Measurements from ENCODE around the gene SERPINB10.

The SERPINB10 gene

DNA sequence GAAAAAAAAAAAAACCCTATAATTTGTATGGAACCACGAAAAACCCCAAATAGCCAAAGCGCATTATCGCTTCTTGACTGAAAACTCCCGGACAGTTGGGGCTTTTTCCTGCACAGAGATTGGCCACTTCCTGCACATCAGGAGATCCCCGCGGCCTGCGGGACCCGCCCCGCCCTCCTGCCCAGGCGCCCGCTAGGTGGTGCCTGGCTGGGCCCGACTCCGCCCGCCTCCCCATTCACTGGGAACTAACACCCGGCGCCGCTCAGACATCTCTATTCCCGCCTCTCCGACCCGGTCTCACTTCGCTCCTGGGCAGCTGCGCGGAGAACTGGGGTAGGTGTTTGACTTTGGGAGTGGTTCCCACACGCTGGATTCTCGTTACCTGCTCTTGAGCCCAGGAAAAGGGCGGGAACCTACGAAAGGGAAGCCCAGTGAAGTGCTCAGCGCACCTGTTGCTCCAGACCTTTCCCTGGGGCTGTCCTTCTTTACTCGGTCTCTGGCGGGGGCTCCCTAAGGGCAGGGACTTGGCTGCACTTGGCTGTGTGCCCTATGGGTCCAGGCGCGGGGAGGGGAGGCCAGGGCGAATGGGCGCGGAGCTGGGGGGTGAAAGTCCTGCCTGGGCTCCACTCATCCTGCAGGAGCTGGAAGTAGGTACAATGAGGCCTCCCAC lies 41.4 kb downstream of the SERPINB10 start, which contains the start of gene HMSD:
HMSD (plus strand) TSS at position 234 of the 670 bp plus-strand sequence. CDS start 4,155 bp downstream, outside the sequence.
- DNase-seq = peak; percentile 47

GRCh38 chr18:63951302-63951705 lies 43.5 kb downstream of the SERPINB10 start:
- DNase-seq = peak; percentile 71

GRCh38 chr18:63953811-63954210 lies 46.1 kb downstream of the SERPINB10 start:
- DNase-seq = peak; percentile 42

DNA sequence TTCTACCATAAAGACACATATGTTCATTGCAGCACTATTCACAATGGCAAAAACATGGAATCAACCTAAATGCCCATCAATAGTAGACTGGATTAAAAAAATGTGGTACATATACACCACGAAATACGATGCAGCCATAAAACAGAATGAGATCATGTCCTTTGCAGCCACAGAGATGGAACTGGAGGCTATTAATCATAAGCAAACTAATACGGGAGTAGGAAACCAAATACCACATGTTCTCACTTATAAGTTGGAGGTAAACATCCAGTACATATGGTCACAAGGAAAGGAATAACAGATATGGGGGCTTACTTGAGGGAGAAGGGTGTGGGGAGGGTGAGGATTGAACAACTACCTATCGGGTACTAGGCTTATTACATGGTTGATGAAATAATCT lies 49.0 kb downstream of the SERPINB10 start:
- DNase-seq = peak; percentile 76

- DNase-seq = no peak
Measured at GRCh38 chr18:63960891-63961290, 53.1 kb downstream of the SERPINB10 start.

DNA sequence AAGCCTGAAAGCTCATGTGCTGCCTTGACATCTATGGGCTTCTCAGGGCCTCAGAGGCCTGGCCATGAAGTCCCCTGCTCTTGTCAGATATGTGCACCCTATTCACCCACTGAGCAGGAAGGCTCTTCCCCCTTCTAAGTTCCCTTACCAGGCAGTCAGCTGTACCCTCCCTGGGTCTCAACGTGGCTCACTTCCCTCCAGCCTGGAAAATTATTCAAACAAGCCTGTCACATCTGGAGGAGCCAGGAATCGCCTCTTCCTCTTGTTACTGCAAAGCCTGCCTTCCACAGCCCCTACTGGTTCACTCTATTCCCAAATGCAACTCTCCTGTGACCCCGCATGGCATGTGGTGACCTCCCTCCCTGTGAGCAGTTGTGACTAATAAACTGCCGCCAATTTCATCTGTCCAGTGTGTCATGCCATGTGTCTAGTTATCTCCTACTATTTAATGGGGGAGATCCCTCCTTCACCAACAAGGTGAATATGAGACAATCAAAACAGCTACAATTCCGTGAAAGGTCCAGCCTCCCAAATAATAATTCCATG lies 53.8 kb downstream of the SERPINB10 start:
- no peak for DNase-seq

DNA sequence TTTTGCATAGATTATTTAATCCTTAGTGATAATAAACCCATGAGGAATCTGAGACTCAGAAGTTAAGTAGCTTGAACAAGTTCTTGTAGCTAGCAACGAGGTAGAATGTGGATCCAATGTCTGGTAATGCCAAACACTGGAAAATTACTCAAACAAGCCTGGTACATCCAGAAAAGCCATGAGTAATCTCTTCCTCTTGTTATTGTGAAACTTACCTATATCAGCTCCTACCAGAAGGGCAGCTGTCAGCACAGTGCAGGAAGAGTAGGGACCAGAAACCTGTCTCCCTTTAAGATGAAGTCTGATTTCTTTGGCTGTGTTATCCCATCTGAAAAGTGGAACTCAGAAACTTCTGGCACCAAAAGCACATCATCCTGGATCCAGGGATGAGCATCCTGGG lies 54.4 kb downstream of the SERPINB10 start:
- DNase-seq = no peak

- peak; percentile 56 for DNase-seq
Measured at GRCh38 chr18:63963615-63964256, 56.0 kb downstream of the SERPINB10 start.

DNA sequence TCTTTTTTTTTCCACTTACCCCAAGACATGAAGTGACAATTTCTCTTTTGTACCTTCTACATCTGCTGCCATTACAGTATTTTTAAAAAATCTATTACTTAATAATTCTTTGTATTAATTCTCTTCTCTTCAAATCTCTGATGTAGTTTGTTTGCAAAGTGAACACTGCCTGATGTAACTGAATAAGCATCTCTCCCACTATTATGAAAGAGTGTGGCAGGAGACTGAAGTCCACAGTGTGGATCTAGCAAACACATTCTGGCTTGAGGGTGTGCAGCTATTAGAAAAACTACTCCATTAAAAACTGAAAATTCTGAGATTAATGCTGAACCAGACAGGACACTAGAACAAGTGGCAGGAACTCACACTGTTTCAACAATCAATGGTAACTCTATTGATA lies 57.1 kb downstream of the SERPINB10 start:
- no peak for DNase-seq

DNA sequence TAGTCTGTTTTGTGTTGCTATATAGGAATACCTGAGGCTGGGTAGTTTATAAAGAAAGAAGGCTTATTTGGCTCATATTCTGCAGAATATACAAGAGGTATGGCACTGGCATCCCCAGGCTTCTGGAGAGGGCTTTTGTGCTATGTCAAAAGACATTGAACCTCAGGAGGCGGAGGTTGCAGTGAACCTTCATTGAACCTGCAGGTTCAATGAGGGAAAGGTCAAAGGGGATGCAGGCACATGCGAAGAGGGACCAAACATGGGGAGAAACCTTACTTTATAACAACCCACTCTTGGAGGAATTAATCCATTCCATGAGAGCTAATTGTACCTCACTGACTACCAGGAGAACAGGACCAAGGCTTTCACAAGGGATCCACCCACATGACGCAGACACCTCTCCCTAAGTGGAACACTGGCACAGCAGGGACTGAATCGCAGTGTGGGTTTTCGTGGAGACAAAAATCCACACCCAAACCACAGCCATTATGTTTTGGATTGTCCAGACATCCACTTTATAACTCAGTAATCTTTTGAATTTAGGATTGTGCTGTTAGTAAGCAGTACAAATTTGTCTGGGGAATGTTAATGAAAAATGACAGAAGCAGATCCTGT lies 58.1 kb downstream of the SERPINB10 start:
- DNase-seq = no peak

- DNase-seq = peak; percentile 96
Measured at GRCh38 chr18:63969942-63970808, 62.4 kb downstream of the SERPINB10 start, which contains the start of gene SERPINB8. Gene SERPINB8, plus strand, starts transcription at chr18:63970081. Its CDS starts 8,228 bp downstream, at chr18:63978309.

DNA sequence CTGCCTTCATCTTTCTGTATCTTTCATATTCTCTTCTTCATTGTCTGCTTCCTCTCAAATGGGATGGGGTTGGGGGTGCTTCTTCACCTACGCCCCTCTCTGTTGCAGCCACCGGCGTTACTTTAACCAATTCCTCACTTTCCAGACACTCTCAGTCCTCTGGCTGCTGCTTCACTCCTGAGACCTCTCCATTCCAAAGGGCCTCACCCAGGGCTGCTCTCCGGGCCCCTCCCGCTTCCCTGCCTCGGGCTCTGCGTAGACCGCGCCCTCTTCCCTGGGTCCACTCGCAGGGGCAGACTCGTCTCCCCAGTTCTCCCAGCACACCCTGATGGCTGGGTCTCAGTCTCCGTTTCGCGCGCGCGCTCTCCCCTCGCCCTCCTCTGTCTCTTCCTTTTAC lies 63.0 kb downstream of the SERPINB10 start:
- DNase-seq = peak; percentile 56

DNA sequence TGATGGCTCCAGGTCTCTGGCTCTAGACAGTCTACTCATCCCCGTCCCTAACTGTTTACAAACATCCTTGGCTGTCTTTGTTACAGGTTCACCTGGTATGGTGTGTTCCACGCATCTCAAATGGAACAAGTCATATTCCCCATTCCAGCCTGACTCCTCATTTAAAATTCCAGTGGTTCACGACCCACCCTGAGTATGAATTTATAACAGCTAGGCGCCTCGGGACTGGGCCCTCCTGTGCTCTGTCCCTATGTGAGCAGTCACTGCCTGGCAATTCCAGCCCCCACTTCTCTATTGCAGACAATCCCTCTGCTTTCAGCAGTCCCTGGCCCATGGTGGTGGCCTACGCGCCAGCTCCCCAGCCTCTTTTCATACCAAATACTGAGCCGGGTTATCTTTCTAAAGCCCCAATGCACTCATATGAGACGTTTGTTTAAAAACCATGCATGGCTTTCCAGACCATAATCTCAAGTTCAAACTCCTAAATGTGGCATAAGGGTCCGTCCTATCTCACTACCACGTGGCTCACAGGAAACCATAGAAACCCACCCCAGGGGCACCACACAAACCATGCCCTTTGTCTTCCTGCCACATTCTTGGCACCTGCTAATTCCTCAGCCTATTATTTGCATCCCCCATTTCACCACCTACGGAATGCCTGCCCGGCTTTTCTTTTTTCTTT lies 63.7 kb downstream of the SERPINB10 start:
- peak; percentile 11 for DNase-seq

- no peak for DNase-seq
Measured at GRCh38 chr18:63972002-63972376, 64.2 kb downstream of the SERPINB10 start.

GRCh38 chr18:63974991-63975390 lies 67.2 kb downstream of the SERPINB10 start:
- DNase-seq = peak; percentile 38

GRCh38 chr18:63975628-63976027 lies 67.9 kb downstream of the SERPINB10 start:
- DNase-seq = no peak

DNA sequence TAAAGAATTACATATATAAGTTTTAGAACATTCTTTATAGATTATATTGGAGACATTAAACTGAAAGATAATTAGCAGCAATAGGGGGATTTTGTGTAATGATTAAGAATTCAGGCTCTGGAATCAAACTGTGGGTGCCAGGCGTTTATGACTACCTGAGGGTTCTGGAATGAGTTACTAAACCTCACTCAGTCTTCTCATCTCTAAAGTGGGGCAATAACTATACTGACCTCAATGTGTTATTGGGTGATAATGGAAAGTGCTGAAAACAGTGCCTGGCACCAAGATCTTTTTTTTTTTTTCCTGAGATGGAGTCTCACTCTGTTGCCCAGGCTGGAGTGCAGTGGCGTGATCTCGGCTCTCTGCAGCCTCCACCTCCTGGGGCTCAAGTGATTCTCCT lies 69.3 kb downstream of the SERPINB10 start:
- DNase-seq = no peak

GRCh38 chr18:63979409-63979920 lies 71.7 kb downstream of the SERPINB10 start:
- DNase-seq = peak; percentile 70

DNA sequence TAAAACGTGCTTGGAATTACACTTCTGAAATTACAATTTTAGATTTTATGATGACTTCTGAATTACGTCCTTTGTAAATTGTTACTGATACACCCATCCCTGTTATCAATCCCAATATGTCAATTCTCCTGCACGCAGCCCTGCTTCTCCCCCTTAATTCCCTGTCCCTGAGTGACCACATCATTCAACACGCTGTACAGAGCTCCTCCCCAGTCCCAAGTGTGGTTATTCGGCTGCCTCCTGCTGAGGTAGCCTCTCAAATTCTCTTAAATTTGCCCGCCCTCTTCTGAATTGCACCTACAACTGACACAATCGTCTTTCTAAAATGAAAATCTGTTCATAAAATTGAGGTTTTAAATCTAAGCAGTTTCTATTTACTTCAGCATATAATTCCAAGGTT lies 72.3 kb downstream of the SERPINB10 start:
- DNase-seq = no peak

GRCh38 chr18:63980896-63981460 lies 73.2 kb downstream of the SERPINB10 start:
- no peak for DNase-seq

DNA sequence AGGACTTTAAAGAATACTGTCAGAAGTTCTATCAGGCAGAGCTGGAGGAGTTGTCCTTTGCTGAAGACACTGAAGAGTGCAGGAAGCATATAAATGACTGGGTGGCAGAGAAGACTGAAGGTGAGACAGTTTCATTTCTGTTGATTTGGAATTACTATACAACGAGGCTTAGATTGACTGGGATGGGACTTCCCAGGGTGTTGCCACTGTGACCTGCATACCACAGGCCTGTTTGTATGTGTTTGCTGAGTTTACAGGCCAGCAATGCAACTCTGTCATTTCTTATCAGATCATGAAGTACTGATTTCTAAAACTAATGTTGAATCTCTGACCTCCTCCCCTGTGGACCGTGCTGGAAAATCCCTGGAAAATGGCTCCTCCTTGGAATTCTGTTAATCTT lies 74.0 kb downstream of the SERPINB10 start:
- no peak for DNase-seq

DNA sequence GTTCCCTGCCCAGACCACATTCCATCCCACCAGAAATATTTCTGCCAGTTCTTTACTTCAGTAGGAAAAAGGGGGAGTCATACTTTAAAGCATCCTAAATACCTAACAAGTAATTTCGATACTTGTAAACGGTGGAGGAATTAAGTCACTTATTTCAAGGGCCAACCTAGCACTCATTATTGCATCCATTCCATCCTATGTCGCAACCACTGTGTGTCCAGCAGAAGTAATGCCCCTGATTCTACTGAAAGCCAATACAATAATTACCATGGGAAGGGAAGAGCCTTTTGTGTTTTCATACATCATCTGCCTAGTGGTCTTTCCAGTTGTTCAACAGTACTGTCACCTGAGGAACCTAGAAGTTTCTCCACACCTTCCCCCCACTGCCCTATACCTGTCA lies 74.6 kb downstream of the SERPINB10 start:
- no peak for DNase-seq
